ENCODE data around the gene SGF29.

DNA sequence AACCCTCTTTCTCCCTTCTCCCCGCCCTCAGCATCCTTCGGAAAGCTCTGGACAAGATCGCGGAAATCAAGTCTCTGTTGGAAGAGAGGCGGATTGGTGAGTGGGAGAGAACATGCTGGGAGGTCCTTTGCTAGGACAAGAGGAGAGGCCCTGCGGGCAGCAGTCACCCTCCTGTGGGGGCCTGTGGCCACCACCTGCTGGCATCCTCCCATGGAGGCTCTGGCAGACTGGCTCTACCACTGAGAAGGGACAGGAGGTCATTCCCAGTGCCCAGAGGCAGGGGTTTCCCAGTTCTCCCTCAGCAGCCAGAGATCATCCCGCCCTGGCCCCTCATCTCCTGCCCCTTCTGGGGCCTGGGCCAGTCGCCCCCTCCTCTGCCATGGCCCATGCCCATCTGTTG is 35.3 kb downstream of the SGF29 start:
- TF ChIP-seq, protein P1, sequence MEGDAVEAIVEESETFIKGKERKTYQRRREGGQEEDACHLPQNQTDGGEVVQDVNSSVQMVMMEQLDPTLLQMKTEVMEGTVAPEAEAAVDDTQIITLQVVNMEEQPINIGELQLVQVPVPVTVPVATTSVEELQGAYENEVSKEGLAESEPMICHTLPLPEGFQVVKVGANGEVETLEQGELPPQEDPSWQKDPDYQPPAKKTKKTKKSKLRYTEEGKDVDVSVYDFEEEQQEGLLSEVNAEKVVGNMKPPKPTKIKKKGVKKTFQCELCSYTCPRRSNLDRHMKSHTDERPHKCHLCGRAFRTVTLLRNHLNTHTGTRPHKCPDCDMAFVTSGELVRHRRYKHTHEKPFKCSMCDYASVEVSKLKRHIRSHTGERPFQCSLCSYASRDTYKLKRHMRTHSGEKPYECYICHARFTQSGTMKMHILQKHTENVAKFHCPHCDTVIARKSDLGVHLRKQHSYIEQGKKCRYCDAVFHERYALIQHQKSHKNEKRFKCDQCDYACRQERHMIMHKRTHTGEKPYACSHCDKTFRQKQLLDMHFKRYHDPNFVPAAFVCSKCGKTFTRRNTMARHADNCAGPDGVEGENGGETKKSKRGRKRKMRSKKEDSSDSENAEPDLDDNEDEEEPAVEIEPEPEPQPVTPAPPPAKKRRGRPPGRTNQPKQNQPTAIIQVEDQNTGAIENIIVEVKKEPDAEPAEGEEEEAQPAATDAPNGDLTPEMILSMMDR (IDR thresholded peaks at IDR 0.05): no peak
- no peak for TF ChIP-seq ZFX (IDR thresholded peaks at IDR 0.05; ENCODE audit: borderline replicate concordance)
